CD14-positive monocyte (primary cell): ENCODE measurements around the gene PLCXD3. TPM values are rescaled to one million over a fixed set of nuclear protein-coding genes. Genes with fewer than 3 reads are reported as not detected.

ENCODE experiments used
- DNase-seq, 3 donors: peaks; one replicate each; pipeline ENCODE4 v3.0.0-alpha.2; 2011 to 2022
- H2AFZ ChIP-seq: 2 replicates; pipeline ENCODE4 v1.6.0; 2012; ENCODE audit warnings: mild to moderate bottlenecking, low read depth, low read length, inconsistent platforms; ENCODE audit not compliant: insufficient read depth, poor library complexity, severe bottlenecking
- H3K27ac ChIP-seq, 2 donors: 1 replicate in 1 of 2; 2 replicates in 1 of 2; pipeline ENCODE4 v1.5.1; 2012 to 2013; ENCODE audit warnings: low read length in 2 of 2, control low read depth in 1 of 2, inconsistent platforms in 1 of 2, low read depth in 1 of 2, mild to moderate bottlenecking in 1 of 2
- H3K27me3 ChIP-seq, 2 donors: one replicate each; pipeline versions ENCODE4 v1.6.0 to v1.6.1; 2011 to 2013; ENCODE audit warnings: low read length in 2 of 2; ENCODE audit not compliant: control insufficient read depth in 2 of 2, insufficient read depth in 2 of 2
- H3K36me3 ChIP-seq, 2 donors: replicated peaks in 1 of 2; 1 replicate in 1 of 2; 2 replicates in 1 of 2; pipeline versions ENCODE4 v1.5.1 to v1.6.1; 2012 to 2013; ENCODE audit warnings: low read length in 2 of 2, control low read depth in 1 of 2, inconsistent platforms in 1 of 2, mild to moderate bottlenecking in 1 of 2; ENCODE audit not compliant: insufficient read depth in 2 of 2, control insufficient read depth in 1 of 2
- H3K4me1 ChIP-seq, 2 donors: 1 replicate in 1 of 2; 2 replicates in 1 of 2; pipeline versions ENCODE4 v1.5.1 to v1.6.1; 2012 to 2013; ENCODE audit warnings: low read length in 2 of 2, control low read depth in 1 of 2, inconsistent platforms in 1 of 2, mild to moderate bottlenecking in 1 of 2, moderate library complexity in 1 of 2; ENCODE audit not compliant: insufficient read depth in 2 of 2, control insufficient read depth in 1 of 2
- H3K4me2 ChIP-seq: replicated peaks from 2 replicates; pipeline ENCODE3; 2012; ENCODE audit warnings: low read length, moderate library complexity, mild to moderate bottlenecking; ENCODE audit not compliant: poor library complexity, severe bottlenecking; ENCODE audit errors: extremely low read depth
- H3K4me3 ChIP-seq, 3 experiments: fragments of 200-600 bp in 1 of 3; sonication (generic) in 1 of 3; replicated peaks in 1 of 3; 1 replicate in 2 of 3; 2 replicates in 1 of 3; pipeline ENCODE4 v1.5.1; 2011 to 2013; ENCODE audit warnings: low read length in 3 of 3, mild to moderate bottlenecking in 3 of 3, control low read depth in 2 of 3, low read depth in 2 of 3, inconsistent platforms in 1 of 3, moderate library complexity in 1 of 3
- H3K79me2 ChIP-seq: 2 replicates; pipeline ENCODE4 v1.6.0; 2012; ENCODE audit warnings: mild to moderate bottlenecking, control low read depth, inconsistent platforms, low read length, moderate library complexity; ENCODE audit not compliant: insufficient read depth
- H3K9ac ChIP-seq: 2 replicates; pipeline ENCODE4 v1.6.0; 2017; ENCODE audit warnings: low read length, mild to moderate bottlenecking; ENCODE audit not compliant: insufficient read depth, poor library complexity, severe bottlenecking
- H3K9me3 ChIP-seq, 2 donors: replicated peaks in 1 of 2; 1 replicate in 1 of 2; 2 replicates in 1 of 2; pipeline versions ENCODE4 v1.5.1 to v1.6.1; 2012 to 2013; ENCODE audit warnings: low read length in 2 of 2, control low read depth in 1 of 2; ENCODE audit not compliant: control insufficient read depth in 1 of 2, insufficient read depth in 1 of 2
- H4K20me1 ChIP-seq: 2 replicates; pipeline ENCODE4 v1.6.0; 2012; ENCODE audit warnings: mild to moderate bottlenecking, low read length, control low read depth, moderate library complexity; ENCODE audit not compliant: insufficient read depth
- H3K27ac Mint-ChIP-seq, 7 donors: one replicate each; pipeline ENCODE4 v1.8.0; 2020; ENCODE audit warnings: mild to moderate bottlenecking in 7 of 7, mixed read lengths in 7 of 7, moderate library complexity in 6 of 7, inconsistent platforms in 2 of 7
- H3K27me3 Mint-ChIP-seq, 3 donors: one replicate each; pipeline ENCODE4 v1.8.0; 2021 to 2022; ENCODE audit warnings: low read depth in 3 of 3, mild to moderate bottlenecking in 3 of 3, mixed read lengths in 3 of 3, moderate library complexity in 3 of 3, inconsistent platforms in 1 of 3
- H3K36me3 Mint-ChIP-seq, 2 donors: one replicate each; pipeline ENCODE4 v1.8.0; 2020; ENCODE audit warnings: mixed read lengths in 2 of 2, inconsistent platforms in 1 of 2, mild to moderate bottlenecking in 1 of 2
- H3K4me1 Mint-ChIP-seq: one replicate; pipeline ENCODE4 v1.8.0; 2020; ENCODE audit warnings: mild to moderate bottlenecking, mixed read lengths
- H3K4me3 Mint-ChIP-seq, 2 donors: one replicate each; pipeline ENCODE4 v1.8.0; 2020; ENCODE audit warnings: mild to moderate bottlenecking in 2 of 2, mixed read lengths in 2 of 2, moderate library complexity in 1 of 2
- H3K9me3 Mint-ChIP-seq, 7 donors: one replicate each; pipeline ENCODE4 v1.8.0; 2020 to 2022; ENCODE audit warnings: mixed read lengths in 7 of 7, mild to moderate bottlenecking in 6 of 7, moderate library complexity in 6 of 7, inconsistent platforms in 2 of 7
- CTCF ChIP-seq: fragments of 200-600 bp; IDR thresholded peaks from one replicate; pipeline ENCODE4 v1.8.0; 2022; ENCODE audit warnings: antibody characterized with exemption, mild to moderate bottlenecking
- WGBS: methylation state at CpG from one replicate; pipeline ENCODE4 v1.1.5; 2013; ENCODE audit warnings: missing lambda C conversion rate; ENCODE audit not compliant: insufficient coverage; 5-methylcytosine and 5-hydroxymethylcytosine counted together
- intact Hi-C, 2 donors: fragments of 100-400 bp; cut with micrococcal nuclease; formaldehyde crosslinking; loops; one replicate each; pipeline versions ENCODE4 v1.15.0 to v1.15.1; 2023
- polyA plus RNA-seq, 3 donors: library from polyadenylated mRNA; depleted of rRNA in 1 of 3; unstranded in 2 of 3; stranded (reverse) in 1 of 3; fragments of 300-500 nt in 2 of 3; fragments of >200 nt in 1 of 3; fragmentation: Illumina TruSeq in 2 of 3; gene quantifications; 1 replicate in 2 of 3; 2 replicates in 1 of 3; pipeline ENCODE4 v1.2.3, GENCODE V29; 2012 to 2021

PLCXD3 gene
- polyA plus RNA-seq, 3 donors: not detected

- Histone ChIP-seq H2AFZ (no peak overlapping the region), H3K36me3 (no peaks in the 10 kb centered on the region), H3K4me3 (no peak overlapping the region), H3K9ac (no peak overlapping the region), H3K4me1 (no peaks in the 10 kb centered on the region), H3K27me3 (no peaks in the 10 kb centered on the region), H3K9me3 (no peaks in the 10 kb centered on the region), H3K79me2 (no peaks in the 10 kb centered on the region), H3K27ac (no peak overlapping the region), H4K20me1 (no peaks in the 10 kb centered on the region), H3K4me2 (no peak overlapping the region)
- H3K36me3 Mint-ChIP-seq: no peaks in the 10 kb centered on the region
- WGBS: no CpG with 5 or more reads among the region's 3 CpGs
- no peaks in the 10 kb centered on the region for H3K27me3 Mint-ChIP-seq
- intact Hi-C loops: no loop called here
- TF ChIP-seq CTCF: no peak
- H3K4me3 Mint-ChIP-seq: no peak overlapping the region
- H3K9me3 Mint-ChIP-seq: peaks cover 0 to 6% (median 0%) of the 10 kb centered on the region in 7 donors
- H3K27ac Mint-ChIP-seq: no peak overlapping the region
- DNase-seq: no peak
- H3K4me1 Mint-ChIP-seq: no peaks in the 10 kb centered on the region
Measured at GRCh38 chr5:41447650-41448510, 62.5 kb downstream of the PLCXD3 start.

- Histone ChIP-seq H2AFZ (no peak overlapping the region), H3K79me2 (no peaks in the 10 kb centered on the region), H3K27ac (no peak overlapping the region), H4K20me1 (no peaks in the 10 kb centered on the region), H3K36me3 (no peaks in the 10 kb centered on the region), H3K9ac (no peak overlapping the region), H3K4me1 (no peaks in the 10 kb centered on the region), H3K9me3 (no peaks in the 10 kb centered on the region), H3K4me2 (no peak overlapping the region), H3K27me3 (no peaks in the 10 kb centered on the region), H3K4me3 (no peak overlapping the region)
- peaks cover 0 to 4% (median 0%) of the 10 kb centered on the region in 7 donors for H3K9me3 Mint-ChIP-seq
- no peak overlapping the region for H3K4me3 Mint-ChIP-seq
- DNase-seq: no peak
- TF ChIP-seq CTCF: no peak
- H3K4me1 Mint-ChIP-seq: no peaks in the 10 kb centered on the region
- no peaks in the 10 kb centered on the region for H3K27me3 Mint-ChIP-seq
- no peaks in the 10 kb centered on the region for H3K36me3 Mint-ChIP-seq
- intact Hi-C loops: no loop called here
- no peak overlapping the region for H3K27ac Mint-ChIP-seq
- WGBS: no CpG with 5 or more reads among the region's 16 CpGs
Measured at GRCh38 chr5:41445937-41446563, 64.4 kb downstream of the PLCXD3 start.
